BJ (cell line): ENCODE data around the gene PPP1R9A. TPM values are rescaled to one million over a fixed set of nuclear protein-coding genes. Genes with fewer than 3 reads are reported as not detected.

Experiments
- CTCF ChIA-PET: fragments of 350-600 bp; formaldehyde crosslinking; extraction: SDS; loops from one replicate; lab custom pipeline; 2021; ENCODE audit warnings: antibody characterized with exemption, inconsistent platforms; lab: Yijun Ruan, JAX
- POLR2A ChIA-PET: fragments of 300-600 bp; sonication (Branson Sonifier 250); formaldehyde crosslinking; extraction: SDS; loops from one replicate; lab custom pipeline; 2021; ENCODE audit warnings: antibody characterized with exemption; lab: Charles Lee
- DNase-seq: peaks from one replicate; pipeline ENCODE4 v3.0.0-alpha.2; 2011; ENCODE audit warnings: low read depth
- H3K27me3 ChIP-seq: 2 replicates; pipeline ENCODE4 v1.6.0; 2011; ENCODE audit warnings: low read length; ENCODE audit not compliant: control insufficient read depth, insufficient read depth
- H3K36me3 ChIP-seq: 2 replicates; pipeline ENCODE4 v1.5.1; 2011; ENCODE audit warnings: low read length; ENCODE audit not compliant: control insufficient read depth, insufficient read depth
- H3K4me3 ChIP-seq: 2 replicates; pipeline ENCODE4 v1.5.1; 2011; ENCODE audit warnings: low read depth, mild to moderate bottlenecking, control low read depth, low read length
- polyA plus RNA-seq: library from polyadenylated mRNA; depleted of rRNA; stranded (reverse); fragments of >200 nt; gene quantifications from 2 replicates; pipeline ENCODE4 v1.2.3, GENCODE V29; 2011
- TF ChIP-seq, protein P1 (sequence below): IDR thresholded peaks from 2 replicates; pipeline ENCODE4 v1.5.1; 2011; ENCODE audit warnings: low read depth, mild to moderate bottlenecking, control low read depth, inconsistent platforms, low read length, moderate library complexity; ENCODE audit not compliant: insufficient read depth

Gene PPP1R9A
- polyA plus RNA-seq, 1 experiment, result 0.09 TPM

DNA sequence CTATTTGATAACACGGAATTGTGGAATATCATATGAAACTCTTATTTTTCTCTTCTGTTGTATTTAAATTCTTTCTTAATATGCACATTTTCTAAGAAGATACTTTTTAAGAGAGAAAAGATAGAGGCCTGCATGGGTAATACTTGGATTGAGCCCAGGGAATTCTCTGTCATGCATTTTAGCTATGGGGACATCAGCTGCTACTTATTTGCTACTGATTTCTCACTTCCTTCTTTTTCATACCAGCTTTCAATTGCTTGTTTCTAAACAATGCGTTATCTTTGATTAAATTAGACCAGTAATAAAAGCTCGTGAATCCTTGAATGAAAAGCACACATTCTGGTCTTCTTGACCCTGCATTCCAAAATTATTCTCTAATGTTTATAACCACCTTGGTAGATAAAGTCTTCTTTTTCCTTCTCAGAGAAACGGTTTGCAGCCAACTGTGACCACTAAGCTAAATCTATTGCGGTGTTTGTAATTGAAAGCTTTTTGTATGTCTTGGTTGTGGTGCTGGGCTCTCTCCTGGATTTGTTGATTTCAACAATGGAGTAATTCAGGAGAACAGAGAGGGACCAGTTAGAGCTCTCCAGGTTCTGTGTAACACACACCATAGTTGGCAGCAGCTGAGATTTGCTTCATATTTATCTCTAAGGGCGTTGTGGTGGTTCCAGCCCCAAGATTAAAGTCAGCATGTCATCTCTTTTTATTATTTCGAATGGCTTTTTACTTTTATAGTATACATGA is 139.3 kb downstream of the PPP1R9A start:
- CTCF ChIA-PET, result interaction anchor here (0.5 to 1.2 kb wide), 3 partner anchors 554 to 862 kb away, joined by 3 to 4 read pairs (median 3); no protein-coding TSS in a partner anchor
- H3K4me3 ChIP-seq, result no peak overlapping the region
- H3K27me3 ChIP-seq, result no peaks in the 10 kb centered on the region
- no peak for DNase-seq
- H3K36me3 ChIP-seq, result no peaks in the 10 kb centered on the region
- TF ChIP-seq, protein P1, sequence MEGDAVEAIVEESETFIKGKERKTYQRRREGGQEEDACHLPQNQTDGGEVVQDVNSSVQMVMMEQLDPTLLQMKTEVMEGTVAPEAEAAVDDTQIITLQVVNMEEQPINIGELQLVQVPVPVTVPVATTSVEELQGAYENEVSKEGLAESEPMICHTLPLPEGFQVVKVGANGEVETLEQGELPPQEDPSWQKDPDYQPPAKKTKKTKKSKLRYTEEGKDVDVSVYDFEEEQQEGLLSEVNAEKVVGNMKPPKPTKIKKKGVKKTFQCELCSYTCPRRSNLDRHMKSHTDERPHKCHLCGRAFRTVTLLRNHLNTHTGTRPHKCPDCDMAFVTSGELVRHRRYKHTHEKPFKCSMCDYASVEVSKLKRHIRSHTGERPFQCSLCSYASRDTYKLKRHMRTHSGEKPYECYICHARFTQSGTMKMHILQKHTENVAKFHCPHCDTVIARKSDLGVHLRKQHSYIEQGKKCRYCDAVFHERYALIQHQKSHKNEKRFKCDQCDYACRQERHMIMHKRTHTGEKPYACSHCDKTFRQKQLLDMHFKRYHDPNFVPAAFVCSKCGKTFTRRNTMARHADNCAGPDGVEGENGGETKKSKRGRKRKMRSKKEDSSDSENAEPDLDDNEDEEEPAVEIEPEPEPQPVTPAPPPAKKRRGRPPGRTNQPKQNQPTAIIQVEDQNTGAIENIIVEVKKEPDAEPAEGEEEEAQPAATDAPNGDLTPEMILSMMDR, result no peak
- POLR2A ChIA-PET, result no interaction called here

DNA sequence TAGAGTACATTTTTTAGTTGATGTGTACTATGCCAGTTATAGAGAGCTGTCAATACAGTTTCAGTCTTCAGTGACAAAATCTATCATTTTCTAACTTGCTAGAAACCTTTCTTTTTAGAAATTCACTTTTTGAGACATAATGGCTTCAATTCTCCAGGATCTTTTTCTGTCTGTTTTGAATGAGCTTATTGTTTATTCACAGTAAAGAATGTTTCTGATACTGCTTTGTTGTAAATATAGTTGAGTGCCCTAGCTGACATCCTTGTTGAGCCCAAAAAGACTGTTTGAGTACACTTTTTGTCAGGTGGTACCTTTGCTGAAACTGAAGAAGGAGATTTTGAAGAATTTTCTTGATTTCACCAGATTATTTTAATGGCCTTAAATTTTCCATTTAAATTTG is 139.9 kb downstream of the PPP1R9A start:
- ChIA-PET CTCF (interaction anchor here (0.5 to 1.2 kb wide), 3 partner anchors 439 to 598 kb away, joined by 3 to 4 read pairs (median 3); no protein-coding TSS in a partner anchor), POLR2A (no interaction called here)
- TF ChIP-seq, protein P1, result no peak
- Histone ChIP-seq H3K36me3 (no peaks in the 10 kb centered on the region), H3K4me3 (no peak overlapping the region), H3K27me3 (no peaks in the 10 kb centered on the region)
- no peak for DNase-seq

DNA sequence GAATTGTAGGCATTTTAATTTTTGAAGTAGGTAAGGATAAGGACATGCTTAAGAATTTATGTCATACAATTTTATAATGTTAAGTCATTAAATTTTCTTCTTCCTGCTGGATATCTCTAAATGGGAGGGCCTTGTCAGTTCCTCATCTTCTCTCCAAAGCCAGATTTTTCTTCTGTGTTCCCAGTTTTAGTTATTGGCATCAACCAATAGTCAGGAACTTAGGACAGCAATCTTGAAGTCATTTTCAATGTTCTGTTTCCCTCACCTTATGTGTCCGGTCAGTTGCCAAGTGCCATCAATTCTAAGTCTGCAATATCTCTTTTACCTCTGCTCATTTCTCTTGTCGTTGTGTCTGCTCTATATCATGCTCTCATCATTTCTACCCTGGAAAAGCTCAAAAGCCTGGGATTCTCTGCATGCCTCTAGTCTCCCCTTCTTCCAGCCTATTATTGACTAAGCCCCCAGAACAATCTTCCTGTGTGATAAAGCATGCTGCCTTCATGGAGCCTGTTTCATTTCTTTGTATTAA is 145.2 kb downstream of the PPP1R9A start:
- Histone ChIP-seq H3K4me3 (no peak overlapping the region), H3K27me3 (no peaks in the 10 kb centered on the region), H3K36me3 (no peaks in the 10 kb centered on the region)
- DNase-seq, result no peak
- ChIA-PET POLR2A (no interaction called here), CTCF (no interaction called here)
- TF ChIP-seq, protein P1, result no peak

DNA sequence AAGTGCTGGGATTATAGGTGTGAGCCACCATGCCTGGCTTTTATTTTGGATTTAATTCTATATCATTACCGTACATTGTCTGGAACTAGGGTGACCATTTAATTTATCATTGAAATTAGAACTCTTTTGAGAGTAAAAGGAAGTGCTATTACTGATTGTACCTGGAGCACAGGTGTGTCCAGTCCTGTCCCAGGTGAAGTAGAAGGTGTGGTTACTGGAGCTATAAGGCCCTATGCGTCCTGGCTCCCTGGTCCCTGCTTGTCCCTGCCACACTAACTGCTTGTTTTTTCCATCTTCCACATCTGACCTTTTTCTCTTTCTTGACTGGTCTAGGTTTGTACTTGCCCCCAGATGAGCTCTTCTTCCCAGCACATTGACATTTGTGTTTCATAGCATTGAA is 147.0 kb downstream of the PPP1R9A start:
- DNase-seq, result no peak
- no peaks in the 10 kb centered on the region for H3K36me3 ChIP-seq
- TF ChIP-seq, protein P1, result no peak
- ChIA-PET CTCF (no interaction called here), POLR2A (no interaction called here)
- no peak overlapping the region for H3K4me3 ChIP-seq
- no peaks in the 10 kb centered on the region for H3K27me3 ChIP-seq

DNA sequence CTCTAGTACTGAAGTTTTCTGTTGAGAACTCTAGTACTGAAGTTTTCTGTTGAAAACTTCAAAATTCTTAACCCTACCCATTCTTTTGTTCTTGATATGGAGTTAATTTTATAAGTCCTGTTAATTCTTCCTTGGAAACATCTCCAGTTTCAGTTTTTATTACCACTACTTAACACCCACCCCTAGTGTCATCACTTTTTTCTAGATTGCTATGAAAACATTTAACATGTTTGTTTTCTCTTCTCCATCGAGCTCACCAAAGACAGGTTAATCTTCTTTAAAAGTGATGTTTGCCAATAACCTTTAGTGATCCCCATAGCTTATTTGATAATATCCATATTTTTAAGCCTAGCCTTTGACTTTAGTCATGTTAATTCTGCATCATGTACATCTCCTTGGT is 147.9 kb downstream of the PPP1R9A start:
- Histone ChIP-seq H3K4me3 (no peak overlapping the region), H3K27me3 (no peaks in the 10 kb centered on the region), H3K36me3 (no peaks in the 10 kb centered on the region)
- TF ChIP-seq, protein P1, result no peak
- ChIA-PET POLR2A (no interaction called here), CTCF (interaction anchor here (0.9 kb wide), 1 partner anchor 421 kb away, joined by 3 read pairs; no protein-coding TSS in a partner anchor)
- no peak for DNase-seq
